HCT116 (cell line): ENCODE results near the gene WNT9A. TPM values are rescaled to one million over a fixed set of nuclear protein-coding genes. Genes with fewer than 3 reads are reported as not detected.

ENCODE experiments used
- ATAC-seq: fragments of 200-7000 bp; cut with Tn5 transposase; 2 replicates; pipeline ENCODE4 v1.9.1; 2020; ENCODE audit warnings: mild to moderate bottlenecking, moderate library complexity
- BruUV-seq: library from RNA; stranded (reverse); fragments of 400-500 nt; replicated peaks from 2 replicates; lab custom pipeline; 2021; lab: Mats Ljungman, UMichigan
- CTCF ChIA-PET: fragments of 300-600 bp; sonication (Branson Sonifier 250); formaldehyde crosslinking; loops from one replicate; lab custom pipeline; 2021; ENCODE audit warnings: antibody characterized with exemption; lab: Charles Lee
- POLR2A ChIA-PET: fragments of 300-600, 350-600 bp; sonication (Branson Sonifier 250); formaldehyde crosslinking; loops from one replicate; lab custom pipeline; 2021; ENCODE audit warnings: antibody characterized with exemption; lab: Charles Lee
- RAD21 ChIA-PET, 2 experiments: fragments of 300-600 bp; sonication (Branson Sonifier 250); formaldehyde crosslinking; loops; one replicate each; lab custom pipeline; 2023; ENCODE audit warnings: low total read pairs in 2 of 2; ENCODE audit not compliant: uncharacterized antibody in 2 of 2, unreplicated experiment in 2 of 2, low non-redundant PET in 1 of 2; lab: Charles Lee
- DNase-seq: peaks from one replicate; pipeline ENCODE4 v3.0.0-alpha.2; 2010; ENCODE audit warnings: low read depth, low spot score
- H2AFZ ChIP-seq: fragments of 200-600 bp; shearing (Covaris generic), sonication (generic); 2 replicates; pipeline ENCODE4 v1.6.1; 2017; ENCODE audit warnings: low read depth, mixed run types, mixed read lengths, antibody characterized with exemption, low read length; ENCODE audit not compliant: poor library complexity, severe bottlenecking
- H3K27ac ChIP-seq: 2 replicates; pipeline ENCODE4 v1.5.1; 2012; ENCODE audit warnings: low read depth, low read length
- H3K27me3 ChIP-seq: fragments of 200-600 bp; sonication (generic); 2 replicates; pipeline ENCODE4 v1.6.1; 2016; ENCODE audit warnings: mixed run types, low read length, mixed read lengths; ENCODE audit not compliant: insufficient read depth
- H3K36me3 ChIP-seq, 2 experiments: fragments of 200-500 bp in 1 of 2; fragments of 200-600 bp in 1 of 2; sonication (Bioruptor generic) in 1 of 2; sonication (generic) in 1 of 2; 2 replicates each; pipeline versions ENCODE4 v1.5.1 to v1.6.1; 2014 to 2016; ENCODE audit warnings: low read length in 2 of 2, inconsistent platforms in 1 of 2, mixed read lengths in 1 of 2, mixed run types in 1 of 2; ENCODE audit not compliant: insufficient read depth in 2 of 2, control insufficient read depth in 1 of 2
- H3K4me1 ChIP-seq, 2 experiments: fragments of 200-600 bp in 1 of 2; sonication (generic) in 1 of 2; 2 replicates each; pipeline versions ENCODE4 v1.5.1 to v1.6.1; 2012 to 2017; ENCODE audit warnings: low read length in 2 of 2, inconsistent platforms in 1 of 2, mild to moderate bottlenecking in 1 of 2, mixed read lengths in 1 of 2, mixed run types in 1 of 2, moderate library complexity in 1 of 2; ENCODE audit not compliant: insufficient read depth in 2 of 2, control insufficient read depth in 1 of 2
- H3K4me2 ChIP-seq: fragments of 200-600 bp; sonication (generic); 2 replicates; pipeline ENCODE4 v1.6.1; 2017; ENCODE audit warnings: mixed run types, low read length, mixed read lengths
- H3K4me3 ChIP-seq, 2 experiments: fragments of 200-600 bp in 1 of 2; sonication (generic) in 1 of 2; replicated peaks in 1 of 2; 2 replicates each; pipeline ENCODE4 v1.5.1; 2011 to 2016; ENCODE audit warnings: low read length in 2 of 2, control low read depth in 1 of 2, low read depth in 1 of 2, mild to moderate bottlenecking in 1 of 2, mixed read lengths in 1 of 2, mixed run types in 1 of 2
- H3K79me2 ChIP-seq: fragments of 200-600 bp; sonication (generic); 2 replicates; pipeline ENCODE4 v1.6.1; 2017; ENCODE audit warnings: mild to moderate bottlenecking, mixed run types, low read length, moderate library complexity, mixed read lengths; ENCODE audit not compliant: insufficient read depth
- H3K9ac ChIP-seq: fragments of 200-600 bp; sonication (generic); 2 replicates; pipeline ENCODE4 v1.6.1; 2016; ENCODE audit warnings: low read length, mixed read lengths
- H3K9me2 ChIP-seq: fragments of 200-600 bp; sonication (generic), shearing (Covaris generic); 2 replicates; pipeline ENCODE4 v1.6.1; 2017; ENCODE audit warnings: mixed run types, mild to moderate bottlenecking, moderate library complexity; ENCODE audit not compliant: insufficient read depth
- H3K9me3 ChIP-seq, 2 experiments: fragments of 200-500 bp in 1 of 2; fragments of 200-600 bp in 1 of 2; sonication (Bioruptor generic) in 1 of 2; sonication (generic) in 1 of 2; 2 replicates each; pipeline ENCODE4 v1.6.1; 2014 to 2017; ENCODE audit warnings: low read length in 2 of 2, mixed read lengths in 2 of 2, inconsistent platforms in 1 of 2, low read depth in 1 of 2, mild to moderate bottlenecking in 1 of 2, mixed run types in 1 of 2, moderate library complexity in 1 of 2; ENCODE audit not compliant: control insufficient read depth in 1 of 2, insufficient read depth in 1 of 2
- H4K20me1 ChIP-seq: fragments of 200-600 bp; sonication (generic), shearing (Covaris generic); 2 replicates; pipeline ENCODE4 v1.6.1; 2017; ENCODE audit warnings: mixed run types, mild to moderate bottlenecking, moderate library complexity; ENCODE audit not compliant: insufficient read depth
- CEBPB ChIP-seq: IDR thresholded peaks from 2 replicates; pipeline ENCODE4 v1.6.1; 2012; ENCODE audit warnings: low read depth
- FOSL1 ChIP-seq: IDR thresholded peaks from 2 replicates; pipeline ENCODE4 v1.6.1; 2012; ENCODE audit warnings: low read depth
- POLR2A ChIP-seq: IDR thresholded peaks from 2 replicates; pipeline ENCODE4 v1.7.0; 2011; ENCODE audit warnings: borderline replicate concordance; ENCODE audit not compliant: insufficient read depth, insufficient read length; ENCODE audit errors: extremely low read depth
- SIN3A ChIP-seq: IDR thresholded peaks from 2 replicates; pipeline ENCODE4 v1.6.1; 2012; ENCODE audit warnings: low read depth
- YY1 ChIP-seq: IDR thresholded peaks from 2 replicates; pipeline ENCODE4 v1.6.1; 2011; ENCODE audit warnings: low read length, low read depth, moderate library complexity, mild to moderate bottlenecking; ENCODE audit not compliant: insufficient replicate concordance; ENCODE audit errors: extremely low read depth
- ZNF274 ChIP-seq: fragments of 200-500 bp; sonication (Bioruptor generic); IDR thresholded peaks from 2 replicates; pipeline ENCODE4 v1.6.1; 2014; ENCODE audit warnings: mild to moderate bottlenecking, low read depth, low read length, inconsistent platforms
- intact Hi-C: fragments of 100-400 bp; cut with micrococcal nuclease; formaldehyde crosslinking; loops from 2 replicates; pipeline ENCODE4 v1.10.0; 2022
- total RNA-seq: library from RNA; stranded (reverse); gene quantifications from one replicate; pipeline ENCODE4 v1.2.1, GENCODE V29; 2021; ENCODE audit not compliant: unreplicated experiment
- TF ChIP-seq, protein P1 (sequence below), 3 experiments: fragments of 200-600 bp in 1 of 3; sonication (generic) in 1 of 3; IDR thresholded peaks in 2 of 3; conservative IDR thresholded peaks in 1 of 3; 2 replicates each; pipeline ENCODE4 v1.5.1; 2012 to 2017; ENCODE audit warnings: low read depth in 2 of 3, low read length in 2 of 3, antibody characterized with exemption in 1 of 3, borderline replicate concordance in 1 of 3, control low read depth in 1 of 3, mild to moderate bottlenecking in 1 of 3, mixed read lengths in 1 of 3, mixed run types in 1 of 3, moderate library complexity in 1 of 3; ENCODE audit not compliant: insufficient read depth in 1 of 3

Gene WNT9A
- total RNA-seq, 1 experiment from 2014 or later: 5.6 TPM

GRCh38 chr1:227916655-227917054, 31.1 kb downstream of the WNT9A start:
- Histone ChIP-seq H4K20me1 (no peaks in the 10 kb centered on the region), H3K9ac (no peak overlapping the region), H3K36me3 (no peaks in the 10 kb centered on the region), H3K27ac (no peak overlapping the region), H3K79me2 (no peaks in the 10 kb centered on the region), H2AFZ (no peak overlapping the region), H3K27me3 (no peaks in the 10 kb centered on the region), H3K9me2 (no peaks in the 10 kb centered on the region), H3K4me3 (no peak overlapping the region), H3K9me3 (no peaks in the 10 kb centered on the region), H3K4me1 (peaks cover 11 to 13% of the 10 kb centered on the region in 2 experiments), H3K4me2 (no peak overlapping the region)
- no peak for ATAC-seq
- ChIA-PET POLR2A (no interaction called here), CTCF (no interaction called here), RAD21 (no interaction called here)
- no peak for DNase-seq
- no TSS peak for BruUV-seq
- TF ChIP-seq SIN3A (no peak), ZNF274 (no peak), YY1 (no peak), FOSL1 (no peak), CEBPB (no peak), POLR2A (no peak)
- TF ChIP-seq, protein P1, sequence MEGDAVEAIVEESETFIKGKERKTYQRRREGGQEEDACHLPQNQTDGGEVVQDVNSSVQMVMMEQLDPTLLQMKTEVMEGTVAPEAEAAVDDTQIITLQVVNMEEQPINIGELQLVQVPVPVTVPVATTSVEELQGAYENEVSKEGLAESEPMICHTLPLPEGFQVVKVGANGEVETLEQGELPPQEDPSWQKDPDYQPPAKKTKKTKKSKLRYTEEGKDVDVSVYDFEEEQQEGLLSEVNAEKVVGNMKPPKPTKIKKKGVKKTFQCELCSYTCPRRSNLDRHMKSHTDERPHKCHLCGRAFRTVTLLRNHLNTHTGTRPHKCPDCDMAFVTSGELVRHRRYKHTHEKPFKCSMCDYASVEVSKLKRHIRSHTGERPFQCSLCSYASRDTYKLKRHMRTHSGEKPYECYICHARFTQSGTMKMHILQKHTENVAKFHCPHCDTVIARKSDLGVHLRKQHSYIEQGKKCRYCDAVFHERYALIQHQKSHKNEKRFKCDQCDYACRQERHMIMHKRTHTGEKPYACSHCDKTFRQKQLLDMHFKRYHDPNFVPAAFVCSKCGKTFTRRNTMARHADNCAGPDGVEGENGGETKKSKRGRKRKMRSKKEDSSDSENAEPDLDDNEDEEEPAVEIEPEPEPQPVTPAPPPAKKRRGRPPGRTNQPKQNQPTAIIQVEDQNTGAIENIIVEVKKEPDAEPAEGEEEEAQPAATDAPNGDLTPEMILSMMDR (IDR thresholded peaks at IDR 0.05 in 2 of 3, conservative IDR thresholded peaks at IDR 0.05 in 1 of 3; ENCODE audit: borderline replicate concordance in 1 of 3, insufficient read depth in 1 of 3, low read depth in 2 of 3, low read length in 2 of 3): no peak
- intact Hi-C loops: no loop called here
